Kidney glomerular epithelial cell (primary cell): ENCODE data around the gene KRTAP5-4.

ENCODE experiments used
- DNase-seq: peaks from one replicate; lab custom pipeline; 2025; lab: John Stamatoyannopoulos, UW

Gene KRTAP5-4

GRCh38 chr11:1572197-1573076, 49.5 kb downstream of the KRTAP5-4 start, which contains the start of gene DUSP8:
DUSP8 (minus strand) TSS chr11:1572271; CDS start chr11:1565826, 6,445 bp downstream.
- peak; percentile 87 for DNase-seq

GRCh38 chr11:1571760-1572196, 50.2 kb downstream of the KRTAP5-4 start:
- DNase-seq: no peak
